GM23248 (cell line): Measurements from ENCODE around the gene PVR. TPM values are rescaled to one million over a fixed set of nuclear protein-coding genes. Genes with fewer than 3 reads are reported as not detected.

ENCODE experiments used
- DNase-seq: peaks from one replicate; pipeline ENCODE4 v3.0.0-alpha.2; 2015
- H2AFZ ChIP-seq: fragments of 200-600 bp; sonication (generic); 2 replicates; pipeline ENCODE4 v1.6.1; 2016; ENCODE audit warnings: antibody characterized with exemption
- H3F3A ChIP-seq: fragments of 200-600 bp; sonication (generic); 2 replicates; pipeline ENCODE4 v1.6.1; 2016; ENCODE audit warnings: mild to moderate bottlenecking, antibody characterized with exemption, mixed run types; ENCODE audit not compliant: insufficient read depth
- H3K27ac ChIP-seq: fragments of 200-600 bp; sonication (generic); 2 replicates; pipeline ENCODE4 v1.5.1; 2016; ENCODE audit warnings: mild to moderate bottlenecking
- H3K27me3 ChIP-seq: fragments of 200-600 bp; sonication (generic); replicated peaks from 2 replicates; pipeline ENCODE4 v1.6.1; 2016; ENCODE audit warnings: mild to moderate bottlenecking; ENCODE audit not compliant: insufficient read depth
- H3K36me3 ChIP-seq: fragments of 200-600 bp; sonication (generic); 2 replicates; pipeline ENCODE4 v1.6.1; 2016; ENCODE audit warnings: low read depth, mild to moderate bottlenecking
- H3K4me1 ChIP-seq: fragments of 200-600 bp; sonication (generic); 2 replicates; pipeline ENCODE4 v1.6.1; 2016; ENCODE audit warnings: mild to moderate bottlenecking; ENCODE audit not compliant: insufficient read depth
- H3K4me2 ChIP-seq: fragments of 200-600 bp; sonication (generic); one replicate; pipeline ENCODE4 v1.6.1; 2016; ENCODE audit warnings: mild to moderate bottlenecking; ENCODE audit not compliant: unreplicated experiment
- H3K4me3 ChIP-seq: fragments of 200-600 bp; sonication (generic); 2 replicates; pipeline ENCODE4 v1.5.1; 2016; ENCODE audit warnings: mild to moderate bottlenecking
- H3K79me2 ChIP-seq: fragments of 200-600 bp; sonication (generic); 2 replicates; pipeline ENCODE4 v1.6.1; 2016; ENCODE audit warnings: mild to moderate bottlenecking; ENCODE audit not compliant: insufficient read depth
- H3K9ac ChIP-seq: fragments of 200-600 bp; sonication (generic); 2 replicates; pipeline ENCODE4 v1.6.1; 2016; ENCODE audit warnings: mild to moderate bottlenecking
- H3K9me2 ChIP-seq: fragments of 200-600 bp; sonication (generic); 2 replicates; pipeline ENCODE4 v1.6.1; 2016; ENCODE audit warnings: mixed run types, mild to moderate bottlenecking, moderate library complexity; ENCODE audit not compliant: insufficient read depth
- H3K9me3 ChIP-seq: fragments of 200-600 bp; sonication (generic); one replicate; pipeline ENCODE4 v1.6.1; 2017; ENCODE audit warnings: low read depth
- H4K20me1 ChIP-seq: fragments of 200-600 bp; sonication (generic); 2 replicates; pipeline ENCODE4 v1.6.0; 2016; ENCODE audit not compliant: insufficient read depth
- EZH2 ChIP-seq: fragments of 200-600 bp; sonication (generic); IDR thresholded peaks from 2 replicates; pipeline ENCODE4 v1.6.1; 2018; ENCODE audit warnings: antibody characterized with exemption, mild to moderate bottlenecking; ENCODE audit not compliant: insufficient read depth, poor library complexity, severe bottlenecking
- EZH2phosphoT487 ChIP-seq: fragments of 200-600 bp; sonication (generic); IDR thresholded peaks from 2 replicates; pipeline ENCODE4 v1.6.1; 2018; ENCODE audit warnings: antibody characterized with exemption, moderate library complexity, mild to moderate bottlenecking, low read depth; ENCODE audit not compliant: insufficient read depth
- WGBS, 2 experiments: methylation state at CpG; one replicate each; pipeline ENCODE4 v1.1.6; 2015 to 2017; ENCODE audit warnings: low lambda C conversion rate in 2 of 2, low coverage in 1 of 2; ENCODE audit errors: missing lambda C conversion rate in 2 of 2; 5-methylcytosine and 5-hydroxymethylcytosine counted together
- in situ Hi-C: fragments of 300-500 bp; cut with MboI; formaldehyde crosslinking; loops from 2 replicates; pipeline ENCODE4 v1.15.0; 2020
- polyA plus RNA-seq: library from polyadenylated mRNA; unstranded; fragments of >200 nt; fragmentation: Nextera tagmentation; extraction: Ambion mirVana; gene quantifications from 2 replicates; pipeline ENCODE4 v1.2.1, GENCODE V29; 2016
- total RNA-seq: library from RNA; depleted of rRNA; stranded (reverse); fragments of >200 nt; shearing (Covaris generic); gene quantifications from 2 replicates; pipeline ENCODE4 v1.2.3, GENCODE V29; 2014

Gene PVR
- total and polyA plus RNA-seq, 2 experiments from 2014 or later, result 58.8 to 148 TPM

GRCh38 chr19:44696939-44697669 lies 53.4 kb downstream of the PVR start:
- H3K27me3 ChIP-seq, result no peaks in the 10 kb centered on the region; the same call in 1 of the 2 replicates
- H3K36me3 ChIP-seq, result no peaks in the 10 kb centered on the region
- no peak overlapping the region for H2AFZ ChIP-seq
- H3K9ac ChIP-seq, result no peak overlapping the region
- H3K4me1 ChIP-seq, result no peaks in the 10 kb centered on the region
- WGBS, 2 experiments, result 60 to 61% methylated on average over 22 of the region's 22 CpGs
- H3K9me3 ChIP-seq, result no peaks in the 10 kb centered on the region
- H3K79me2 ChIP-seq, result no peaks in the 10 kb centered on the region
- no peak for TF ChIP-seq EZH2
- no peak for TF ChIP-seq EZH2phosphoT487
- H3K27ac ChIP-seq, result no peak overlapping the region
- DNase-seq, result no peak
- no peak overlapping the region for H3K4me3 ChIP-seq
- H4K20me1 ChIP-seq, result no peaks in the 10 kb centered on the region
- H3F3A ChIP-seq, result no peaks in the 10 kb centered on the region
- no peak overlapping the region for H3K4me2 ChIP-seq
- H3K9me2 ChIP-seq, result no peaks in the 10 kb centered on the region
- in situ Hi-C loops, result no loop called here

DNA sequence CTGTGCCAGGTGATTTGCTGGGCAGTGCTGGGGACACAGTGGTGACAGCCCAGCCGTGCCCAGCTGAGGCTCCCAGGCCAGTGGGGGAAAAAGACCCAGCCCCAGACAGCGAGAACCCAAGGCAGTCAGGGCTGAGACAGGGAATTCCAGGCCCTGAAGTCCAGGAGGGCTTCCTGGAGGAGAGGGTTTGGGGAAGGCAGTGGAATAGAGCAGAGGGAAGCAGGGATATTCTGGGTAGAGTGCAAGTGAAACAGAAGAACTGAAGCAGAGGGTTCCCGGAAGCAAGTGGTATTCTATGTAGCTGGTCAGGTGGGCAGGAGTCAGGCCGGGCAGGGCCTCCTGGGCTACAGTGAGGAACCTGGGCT lies 53.9 kb downstream of the PVR start:
- H3K27me3 ChIP-seq, result no peaks in the 10 kb centered on the region; the same call in 1 of the 2 replicates
- in situ Hi-C loops, result no loop called here

GRCh38 chr19:44698492-44699201 lies 54.9 kb downstream of the PVR start, which contains the start of gene CEACAM16:
Gene CEACAM16, plus strand, starts transcription at chr19:44699151. Its CDS starts 2,306 bp downstream, at chr19:44701457.
- Histone ChIP-seq H3K4me1 (no peaks in the 10 kb centered on the region), H3F3A (no peaks in the 10 kb centered on the region), H2AFZ (no peak within 1 kb of the TSS), H3K4me2 (no peak within 1 kb of the TSS), H3K9me2 (no peaks in the 10 kb centered on the region), H3K9me3 (no peaks in the 10 kb centered on the region), H4K20me1 (no peaks in the 10 kb centered on the region), H3K27ac (no peak within 1 kb of the TSS), H3K4me3 (no peak within 1 kb of the TSS), H3K79me2 (no peaks in the 10 kb centered on the region), H3K9ac (no peak within 1 kb of the TSS), H3K27me3 (no peaks in the 10 kb centered on the region; the same call in 1 of the 2 replicates), H3K36me3 (no peaks in the 10 kb centered on the region)
- DNase-seq, result no peak
- in situ Hi-C loops, result no loop called here
- TF ChIP-seq EZH2phosphoT487, result no peak
- TF ChIP-seq EZH2, result no peak
- WGBS, 2 experiments, result 77% methylated on average over 13 of the region's 13 CpGs

More for the DNA sequence above, 53.9 kb downstream of the PVR start:
- no peak overlapping the region for H3K4me3 ChIP-seq
- no peaks in the 10 kb centered on the region for H3K9me2 ChIP-seq
- no peaks in the 10 kb centered on the region for H3K4me1 ChIP-seq
- no peaks in the 10 kb centered on the region for H4K20me1 ChIP-seq
- no peaks in the 10 kb centered on the region for H3K79me2 ChIP-seq
- no peaks in the 10 kb centered on the region for H3F3A ChIP-seq
- H3K9me3 ChIP-seq, result no peaks in the 10 kb centered on the region
- H3K36me3 ChIP-seq, result no peaks in the 10 kb centered on the region
- H2AFZ ChIP-seq, result no peak overlapping the region
- TF ChIP-seq EZH2 (no peak), EZH2phosphoT487 (no peak)
- WGBS, 2 experiments, result 80% methylated on average over 4 of the region's 4 CpGs
- no peak overlapping the region for H3K27ac ChIP-seq
- DNase-seq, result no peak
- no peak overlapping the region for H3K9ac ChIP-seq
- no peak overlapping the region for H3K4me2 ChIP-seq

DNA sequence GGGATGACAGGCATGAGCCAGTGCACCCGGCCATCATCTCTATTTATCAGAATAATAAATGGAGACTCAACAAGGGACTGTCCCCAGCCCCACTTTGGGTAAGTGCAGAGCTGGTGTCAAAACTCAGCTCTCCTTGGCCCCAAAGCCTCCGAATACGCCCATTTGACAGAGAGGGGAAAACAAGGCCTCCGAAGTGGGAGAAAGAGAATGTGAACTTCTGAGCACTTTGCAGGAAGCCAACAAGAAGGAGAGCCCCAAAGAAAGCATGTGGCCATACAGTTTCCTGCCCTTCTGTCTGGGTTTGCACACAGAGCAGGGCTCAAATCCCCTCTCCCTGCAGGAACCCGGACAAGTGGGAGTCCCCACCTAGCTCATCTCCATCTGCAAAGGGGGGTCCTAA lies 56.8 kb downstream of the PVR start:
- H3K27me3 ChIP-seq, result no peaks in the 10 kb centered on the region; the same call in 1 of the 2 replicates
- no peaks in the 10 kb centered on the region for H4K20me1 ChIP-seq
- H3K9me3 ChIP-seq, result no peaks in the 10 kb centered on the region
- TF ChIP-seq EZH2, result no peak
- no peak overlapping the region for H3K27ac ChIP-seq
- H2AFZ ChIP-seq, result no peak overlapping the region
- WGBS, 2 experiments, result 73 to 77% methylated on average over 5 of the region's 5 CpGs
- H3K4me3 ChIP-seq, result no peak overlapping the region
- H3K9ac ChIP-seq, result no peak overlapping the region
- no peaks in the 10 kb centered on the region for H3K4me1 ChIP-seq
- in situ Hi-C loops, result no loop called here
- no peaks in the 10 kb centered on the region for H3K79me2 ChIP-seq
- no peaks in the 10 kb centered on the region for H3K9me2 ChIP-seq
- H3K36me3 ChIP-seq, result no peaks in the 10 kb centered on the region
- no peak for DNase-seq
- no peak overlapping the region for H3K4me2 ChIP-seq
- H3F3A ChIP-seq, result no peaks in the 10 kb centered on the region
